Mesendoderm (in vitro differentiated cells): Measurements from ENCODE around the gene LMF2.

ENCODE experiments used
- DNase-seq: peaks from one replicate; pipeline ENCODE4 v3.0.0; 2013
- H2AK5ac ChIP-seq: 2 replicates; pipeline ENCODE4 v1.6.1; 2013; ENCODE audit warnings: low read length, inconsistent platforms
- H2BK120ac ChIP-seq: 2 replicates; pipeline ENCODE4 v1.6.1; 2013; ENCODE audit warnings: low read depth, mild to moderate bottlenecking, low read length, moderate library complexity, mixed read lengths
- H2BK15ac ChIP-seq: replicated peaks from 2 replicates; pipeline ENCODE4 v1.6.1; 2013; ENCODE audit warnings: low read depth, mild to moderate bottlenecking, moderate library complexity
- H2BK5ac ChIP-seq: 2 replicates; pipeline ENCODE4 v1.6.1; 2013; ENCODE audit warnings: low read length, inconsistent platforms
- H3K18ac ChIP-seq: 2 replicates; pipeline ENCODE4 v1.6.1; 2013; ENCODE audit warnings: mild to moderate bottlenecking, low read length, mixed read lengths
- H3K23ac ChIP-seq: one replicate; pipeline ENCODE4 v1.6.1; 2013; ENCODE audit warnings: low read length
- H3K27ac ChIP-seq: 2 replicates; pipeline ENCODE4 v1.5.1; 2013; ENCODE audit warnings: low read depth, mild to moderate bottlenecking, inconsistent platforms, low read length, moderate library complexity
- H3K27me3 ChIP-seq: 2 replicates; pipeline ENCODE4 v1.6.1; 2013; ENCODE audit warnings: low read length, control low read depth, mild to moderate bottlenecking, inconsistent platforms; ENCODE audit not compliant: insufficient read depth, poor library complexity
- H3K36me3 ChIP-seq: 2 replicates; pipeline ENCODE4 v1.6.1; 2013; ENCODE audit warnings: low read length, inconsistent platforms; ENCODE audit not compliant: control insufficient read depth, insufficient read depth
- H3K4ac ChIP-seq: one replicate; pipeline ENCODE4 v1.6.1; 2013; ENCODE audit warnings: low read depth, mild to moderate bottlenecking, low read length, moderate library complexity
- H3K4me1 ChIP-seq: 2 replicates; pipeline ENCODE4 v1.6.1; 2013; ENCODE audit warnings: low read depth, low read length, inconsistent platforms; ENCODE audit not compliant: control insufficient read depth
- H3K4me2 ChIP-seq: 2 replicates; pipeline ENCODE4 v1.6.1; 2013; ENCODE audit warnings: low read length
- H3K4me3 ChIP-seq: 2 replicates; pipeline ENCODE4 v1.5.1; 2013; ENCODE audit warnings: mild to moderate bottlenecking, low read length
- H3K56ac ChIP-seq: one replicate; pipeline ENCODE4 v1.6.1; 2013; ENCODE audit warnings: low read length
- H3K79me1 ChIP-seq: 2 replicates; pipeline ENCODE4 v1.6.1; 2013; ENCODE audit warnings: low read length, inconsistent platforms
- H3K79me2 ChIP-seq: 2 replicates; pipeline ENCODE4 v1.6.1; 2013; ENCODE audit warnings: mild to moderate bottlenecking, low read length; ENCODE audit not compliant: control insufficient read depth, insufficient read depth
- H3K9ac ChIP-seq: 2 replicates; pipeline ENCODE4 v1.6.1; 2013; ENCODE audit warnings: low read length, inconsistent platforms
- H4K5ac ChIP-seq: one replicate; pipeline ENCODE4 v1.6.1; 2013; ENCODE audit warnings: low read length
- H4K8ac ChIP-seq: one replicate; pipeline ENCODE4 v1.6.1; 2013; ENCODE audit warnings: low read depth, mild to moderate bottlenecking, control low read depth, low read length, moderate library complexity
- WGBS: extraction: QIAGEN DNeasy Blood & Tissue Kit; methylation state at CpG from one replicate; pipeline ENCODE4 v1.1.7; 2013; ENCODE audit warnings: low lambda C conversion rate, missing lambda C conversion rate; ENCODE audit not compliant: insufficient coverage; ENCODE audit errors: extremely low coverage; 5-methylcytosine and 5-hydroxymethylcytosine counted together

Gene LMF2

DNA sequence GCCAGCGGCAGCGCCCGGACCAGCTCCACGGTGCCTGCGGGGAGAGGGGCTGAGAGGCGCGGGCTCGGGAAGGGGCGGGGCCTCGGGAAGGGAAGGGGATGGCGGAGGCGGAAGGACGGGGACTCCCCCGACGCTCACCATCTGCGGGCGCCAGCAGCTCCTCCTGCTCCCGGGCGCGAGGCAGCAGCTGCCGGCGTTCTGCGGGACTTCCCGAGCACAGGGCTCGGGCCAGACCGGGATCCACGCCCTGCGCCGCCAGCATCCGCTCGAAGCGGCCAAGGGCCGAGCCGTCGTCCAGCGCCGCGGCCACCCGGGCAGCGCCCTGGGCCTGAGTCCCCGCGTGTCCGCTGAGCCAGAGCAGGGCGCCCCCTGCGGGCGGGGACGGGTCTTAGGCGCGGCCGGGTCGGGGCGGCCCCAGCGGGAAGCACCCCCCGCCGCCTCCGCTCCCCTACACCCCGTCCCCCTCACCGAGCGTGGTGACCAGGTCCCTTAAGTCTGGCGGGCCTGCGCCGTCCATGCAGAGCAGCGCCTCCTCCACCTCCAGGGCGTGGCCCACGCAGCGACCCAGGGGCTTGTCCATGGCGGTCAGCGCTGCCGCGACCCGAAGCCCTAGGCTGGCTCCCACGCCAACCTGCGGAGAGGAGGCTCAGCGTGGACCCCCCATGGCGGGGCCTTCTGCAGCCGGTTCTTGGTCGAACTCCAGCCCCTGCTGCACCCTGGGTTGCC, 18.8 kb upstream of the LMF2 start:
- peaks cover 19% of the 10 kb centered on the region for H3K27me3 ChIP-seq
- WGBS, result no CpG with 5 or more reads among the region's 77 CpGs

DNA sequence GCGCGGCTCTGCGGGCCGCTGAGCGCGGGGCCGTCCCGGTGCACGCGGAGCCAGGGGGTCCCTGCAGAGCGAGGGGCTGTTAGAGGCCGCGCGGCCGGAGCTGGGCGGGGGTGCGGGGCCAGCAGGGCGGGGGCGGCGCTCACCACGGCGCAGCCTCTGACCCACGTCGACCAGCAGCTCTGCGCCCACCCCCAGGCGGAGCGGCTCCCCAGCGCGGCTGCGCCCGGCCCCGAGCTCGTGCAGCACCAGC, 18.3 kb upstream of the LMF2 start:
- peak overlapping the region; percentile 36 for H3K4me3 ChIP-seq
- H3K79me1 ChIP-seq, result no peaks in the 10 kb centered on the region
- no peak overlapping the region for H4K5ac ChIP-seq
- peak overlapping the region; percentile 61 for H3K4me2 ChIP-seq
- H3K4me1 ChIP-seq, result peaks cover 2% of the 10 kb centered on the region
- DNase-seq, result no peak
- peak overlapping the region; percentile 83 for H3K9ac ChIP-seq
- peak overlapping the region; percentile 94 for H3K56ac ChIP-seq
- no peak overlapping the region for H2BK5ac ChIP-seq
- H3K18ac ChIP-seq, result peak overlapping the region; percentile 44
- no CpG with 5 or more reads among the region's 33 CpGs for WGBS
- no peaks in the 10 kb centered on the region for H3K36me3 ChIP-seq
- H3K23ac ChIP-seq, result no peak overlapping the region
- no peak overlapping the region for H4K8ac ChIP-seq
- H3K79me2 ChIP-seq, result no peaks in the 10 kb centered on the region
- H3K27me3 ChIP-seq, result peaks cover 15% of the 10 kb centered on the region
- peak overlapping the region; percentile 81 for H3K27ac ChIP-seq
- peak overlapping the region; percentile 21 for H3K4ac ChIP-seq
- H2AK5ac ChIP-seq, result no peak overlapping the region
- no peak overlapping the region for H2BK15ac ChIP-seq
- H2BK120ac ChIP-seq, result no peak overlapping the region

More for the DNA sequence above, 18.8 kb upstream of the LMF2 start:
- Histone ChIP-seq H3K27ac (peak overlapping the region; percentile 81), H3K79me1 (no peaks in the 10 kb centered on the region), H2BK15ac (no peak overlapping the region), H3K4ac (peak overlapping the region; percentile 21), H3K23ac (no peak overlapping the region), H2BK120ac (no peak overlapping the region), H3K36me3 (no peaks in the 10 kb centered on the region), H3K56ac (peak overlapping the region; percentile 94), H3K9ac (peak overlapping the region; percentile 83), H3K4me3 (peak overlapping the region; percentile 30), H3K79me2 (no peaks in the 10 kb centered on the region), H4K8ac (no peak overlapping the region), H3K18ac (peak overlapping the region; percentile 44), H3K4me1 (peaks cover 6% of the 10 kb centered on the region), H2AK5ac (no peak overlapping the region), H2BK5ac (no peak overlapping the region), H3K4me2 (peak overlapping the region; percentile 61), H4K5ac (no peak overlapping the region)
- peak; percentile 77 for DNase-seq

- no peaks in the 10 kb centered on the region for H3K79me1 ChIP-seq
- no peak within 1 kb of the TSS for H2AK5ac ChIP-seq
- H3K23ac ChIP-seq, result no peak within 1 kb of the TSS
- H3K36me3 ChIP-seq, result no peaks in the 10 kb centered on the region
- H3K4me3 ChIP-seq, result peak within 1 kb of the TSS; percentile 85
- H3K79me2 ChIP-seq, result no peaks in the 10 kb centered on the region
- no peak within 1 kb of the TSS for H4K5ac ChIP-seq
- no peak within 1 kb of the TSS for H2BK120ac ChIP-seq
- peak; percentile 98 for DNase-seq
- no peak within 1 kb of the TSS for H4K8ac ChIP-seq
- H3K18ac ChIP-seq, result peak within 1 kb of the TSS; percentile 44
- no CpG with 5 or more reads among the region's 84 CpGs for WGBS
- peak within 1 kb of the TSS; percentile 65 for H2BK5ac ChIP-seq
- peaks cover 14% of the 10 kb centered on the region for H3K27me3 ChIP-seq
- H3K56ac ChIP-seq, result peak within 1 kb of the TSS; percentile 96
- H3K9ac ChIP-seq, result peak within 1 kb of the TSS; percentile 98
- H3K27ac ChIP-seq, result peak within 1 kb of the TSS; percentile 81
- H3K4ac ChIP-seq, result peak within 1 kb of the TSS; percentile 57
- peaks cover 2% of the 10 kb centered on the region for H3K4me1 ChIP-seq
- H2BK15ac ChIP-seq, result no peak within 1 kb of the TSS
- peak within 1 kb of the TSS; percentile 74 for H3K4me2 ChIP-seq
Observed at GRCh38 chr22:50525104-50525857, 17.8 kb upstream of the LMF2 start, which contains the start of gene SCO2. Gene SCO2, minus strand, starts transcription at chr22:50525598. Its CDS starts 1,187 bp downstream, at chr22:50524411.

DNA sequence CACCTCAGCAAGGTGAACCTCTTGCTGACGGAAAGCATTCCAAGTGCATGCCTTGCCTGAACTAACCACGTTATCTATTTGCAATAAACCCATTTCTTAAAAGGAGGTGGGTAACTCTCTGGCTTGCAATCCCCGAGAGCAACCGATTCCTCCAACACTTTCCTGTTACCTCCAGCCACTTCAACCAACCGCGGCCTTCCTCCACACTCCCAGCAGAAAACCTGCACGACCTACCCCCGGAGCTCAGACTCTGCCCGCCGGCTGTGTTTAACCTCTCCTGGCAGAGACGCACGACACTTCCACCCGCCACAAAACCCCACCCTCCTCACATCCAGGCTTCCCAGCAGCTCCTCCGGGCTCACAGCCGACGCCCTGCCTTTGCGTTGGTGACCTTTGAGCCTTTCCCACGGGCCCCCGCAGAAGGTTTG, 17.2 kb upstream of the LMF2 start:
- no CpG with 5 or more reads among the region's 19 CpGs for WGBS
- Histone ChIP-seq H3K18ac (peak overlapping the region; percentile 11), H2BK5ac (no peak overlapping the region), H2BK120ac (no peak overlapping the region), H3K36me3 (no peaks in the 10 kb centered on the region), H3K23ac (no peak overlapping the region), H3K9ac (peak overlapping the region; percentile 98), H3K27me3 (peaks cover 9% of the 10 kb centered on the region), H2AK5ac (no peak overlapping the region), H3K27ac (no peak overlapping the region), H3K4me2 (peak overlapping the region; percentile 74), H3K79me2 (no peaks in the 10 kb centered on the region), H3K79me1 (no peaks in the 10 kb centered on the region), H3K56ac (peak overlapping the region; percentile 96), H2BK15ac (no peak overlapping the region), H3K4ac (no peak overlapping the region), H4K8ac (no peak overlapping the region), H3K4me1 (peaks cover 2% of the 10 kb centered on the region), H4K5ac (no peak overlapping the region), H3K4me3 (peak overlapping the region; percentile 85)
- DNase-seq, result no peak

GRCh38 chr22:50523806-50524675, 16.5 kb upstream of the LMF2 start:
- H3K56ac ChIP-seq, result peak overlapping the region; percentile 96
- no peaks in the 10 kb centered on the region for H3K79me1 ChIP-seq
- no peak overlapping the region for H2BK15ac ChIP-seq
- H2BK120ac ChIP-seq, result no peak overlapping the region
- H3K4me1 ChIP-seq, result peaks cover 2% of the 10 kb centered on the region
- no peak overlapping the region for H2BK5ac ChIP-seq
- H3K36me3 ChIP-seq, result peaks cover 1% of the 10 kb centered on the region
- H3K27me3 ChIP-seq, result peaks cover 4% of the 10 kb centered on the region
- no peak overlapping the region for H4K8ac ChIP-seq
- WGBS, result no CpG with 5 or more reads among the region's 25 CpGs
- H3K18ac ChIP-seq, result no peak overlapping the region
- H3K4me2 ChIP-seq, result peak overlapping the region; percentile 74
- H3K79me2 ChIP-seq, result no peaks in the 10 kb centered on the region
- H3K4me3 ChIP-seq, result no peak overlapping the region
- H3K4ac ChIP-seq, result no peak overlapping the region
- no peak overlapping the region for H2AK5ac ChIP-seq
- peak overlapping the region; percentile 98 for H3K9ac ChIP-seq
- no peak for DNase-seq
- H3K27ac ChIP-seq, result no peak overlapping the region
- no peak overlapping the region for H3K23ac ChIP-seq
- H4K5ac ChIP-seq, result no peak overlapping the region
